ENCODE results near the gene VPS45.
A peak's percentile ranks its signal among the peaks of the same experiment; 100 is the strongest.
"Not testable (repeated sequence)": the region's sequence is repeated elsewhere in the genome, so short reads cannot be mapped to it uniquely, and the experiment has no call there.

VPS45 gene

GRCh38 chr1:150180474-150180873 is 112.9 kb downstream of the VPS45 start:
- Histone ChIP-seq H3K4me1 (ENCODE audit: insufficient read depth, low read length) (peaks cover 19% of the 10 kb centered on the region), H3K36me3 (ENCODE audit: insufficient read depth, low read length) (no peaks in the 10 kb centered on the region), H2AFZ (ENCODE audit: low read depth, low read length) (no peak overlapping the region), H3K27me3 (ENCODE audit: insufficient read depth, low read length) (no peaks in the 10 kb centered on the region), H3K4me3 (ENCODE audit: low read length) (no peak overlapping the region), H3K9me3 (ENCODE audit: low read length) (no peaks in the 10 kb centered on the region)

GRCh38 chr1:150182247-150182646 is 114.7 kb downstream of the VPS45 start:
- H3K27me3 ChIP-seq (ENCODE audit: insufficient read depth, low read length), result no peaks in the 10 kb centered on the region
- peaks cover 19% of the 10 kb centered on the region for H3K4me1 ChIP-seq (ENCODE audit: insufficient read depth, low read length)
- no peaks in the 10 kb centered on the region for H3K36me3 ChIP-seq (ENCODE audit: insufficient read depth, low read length)
- H3K4me3 ChIP-seq (ENCODE audit: low read length), result peak overlapping the region; percentile 7
- no peaks in the 10 kb centered on the region for H3K9me3 ChIP-seq (ENCODE audit: low read length)
- no peak overlapping the region for H2AFZ ChIP-seq (ENCODE audit: low read depth, low read length)

GRCh38 chr1:150183061-150183460 is 115.5 kb downstream of the VPS45 start:
- Histone ChIP-seq H2AFZ (ENCODE audit: low read depth, low read length) (no peak overlapping the region), H3K27me3 (ENCODE audit: insufficient read depth, low read length) (no peaks in the 10 kb centered on the region), H3K9me3 (ENCODE audit: low read length) (no peaks in the 10 kb centered on the region), H3K4me1 (ENCODE audit: insufficient read depth, low read length) (peaks cover 19% of the 10 kb centered on the region), H3K36me3 (ENCODE audit: insufficient read depth, low read length) (no peaks in the 10 kb centered on the region), H3K4me3 (ENCODE audit: low read length) (no peak overlapping the region)

GRCh38 chr1:150185481-150185880 is 117.9 kb downstream of the VPS45 start:
- no peak overlapping the region for H2AFZ ChIP-seq (ENCODE audit: low read depth, low read length)
- no peaks in the 10 kb centered on the region for H3K27me3 ChIP-seq (ENCODE audit: insufficient read depth, low read length)
- H3K36me3 ChIP-seq (ENCODE audit: insufficient read depth, low read length), result no peaks in the 10 kb centered on the region
- no peaks in the 10 kb centered on the region for H3K9me3 ChIP-seq (ENCODE audit: low read length)
- peaks cover 19% of the 10 kb centered on the region for H3K4me1 ChIP-seq (ENCODE audit: insufficient read depth, low read length)
- H3K4me3 ChIP-seq (ENCODE audit: low read length), result no peak overlapping the region

- peaks cover 19% of the 10 kb centered on the region for H3K4me1 ChIP-seq (ENCODE audit: insufficient read depth, low read length)
- H3K27me3 ChIP-seq (ENCODE audit: insufficient read depth, low read length); H2AFZ ChIP-seq (ENCODE audit: low read depth, low read length); H3K36me3 ChIP-seq (ENCODE audit: insufficient read depth, low read length); H3K4me3 ChIP-seq (ENCODE audit: low read length); H3K9me3 ChIP-seq (ENCODE audit: low read length): not testable (repeated sequence)
These were observed 118.8 kb downstream of the VPS45 start for GRCh38 chr1:150186438-150186788.

- H3K4me1 ChIP-seq (ENCODE audit: insufficient read depth, low read length), result peaks cover 14% of the 10 kb centered on the region
- H2AFZ ChIP-seq (ENCODE audit: low read depth, low read length), result no peak overlapping the region
- H3K27me3 ChIP-seq (ENCODE audit: insufficient read depth, low read length), result no peaks in the 10 kb centered on the region
- no peak overlapping the region for H3K4me3 ChIP-seq (ENCODE audit: low read length)
- no peaks in the 10 kb centered on the region for H3K36me3 ChIP-seq (ENCODE audit: insufficient read depth, low read length)
- no peaks in the 10 kb centered on the region for H3K9me3 ChIP-seq (ENCODE audit: low read length)
These were observed 119.4 kb downstream of the VPS45 start for GRCh38 chr1:150186789-150187559.

- H3K36me3 ChIP-seq (ENCODE audit: insufficient read depth, low read length), result no peaks in the 10 kb centered on the region
- H3K4me1 ChIP-seq (ENCODE audit: insufficient read depth, low read length), result peaks cover 8% of the 10 kb centered on the region
These were observed 120.0 kb downstream of the VPS45 start for GRCh38 chr1:150187560-150187931.

GRCh38 chr1:150192012-150192411 is 124.4 kb downstream of the VPS45 start:
- Histone ChIP-seq H3K4me3 (ENCODE audit: low read length) (no peak overlapping the region), H3K27me3 (ENCODE audit: insufficient read depth, low read length) (no peaks in the 10 kb centered on the region), H2AFZ (ENCODE audit: low read depth, low read length) (no peak overlapping the region), H3K36me3 (ENCODE audit: insufficient read depth, low read length) (no peaks in the 10 kb centered on the region), H3K9me3 (ENCODE audit: low read length) (no peaks in the 10 kb centered on the region), H3K4me1 (ENCODE audit: insufficient read depth, low read length) (no peaks in the 10 kb centered on the region)

More at GRCh38 chr1:150187560-150187931, 120.0 kb downstream of the VPS45 start:
- Histone ChIP-seq H2AFZ (ENCODE audit: low read depth, low read length) (no peak overlapping the region), H3K4me3 (ENCODE audit: low read length) (no peak overlapping the region), H3K9me3 (ENCODE audit: low read length) (no peaks in the 10 kb centered on the region), H3K27me3 (ENCODE audit: insufficient read depth, low read length) (no peaks in the 10 kb centered on the region)

- Histone ChIP-seq H3K36me3 (ENCODE audit: insufficient read depth, low read length) (no peaks in the 10 kb centered on the region), H3K9me3 (ENCODE audit: low read length) (no peaks in the 10 kb centered on the region), H3K4me1 (ENCODE audit: insufficient read depth, low read length) (no peaks in the 10 kb centered on the region), H3K27me3 (ENCODE audit: insufficient read depth, low read length) (no peaks in the 10 kb centered on the region), H3K4me3 (ENCODE audit: low read length) (no peak overlapping the region), H2AFZ (ENCODE audit: low read depth, low read length) (no peak overlapping the region)
These were observed 126.9 kb downstream of the VPS45 start for GRCh38 chr1:150194381-150195031.

Measured in neuron (in vitro differentiated cells).